Stimulated activated CD4-positive, alpha-beta T cell treated with anti-CD3 and anti-CD28 coated beads, Interleukin-12 subunit alpha, Interleukin-12 subunit beta, amount 100 ng/mL, for 24 hours (primary cell): ENCODE results near the gene GRID2.

Experiments
- DNase-seq, 2 experiments: peaks; one replicate each; pipeline ENCODE4 v3.0.0-alpha.2; 2020; ENCODE audit warnings: low read depth in 2 of 2

GRID2 gene

DNA sequence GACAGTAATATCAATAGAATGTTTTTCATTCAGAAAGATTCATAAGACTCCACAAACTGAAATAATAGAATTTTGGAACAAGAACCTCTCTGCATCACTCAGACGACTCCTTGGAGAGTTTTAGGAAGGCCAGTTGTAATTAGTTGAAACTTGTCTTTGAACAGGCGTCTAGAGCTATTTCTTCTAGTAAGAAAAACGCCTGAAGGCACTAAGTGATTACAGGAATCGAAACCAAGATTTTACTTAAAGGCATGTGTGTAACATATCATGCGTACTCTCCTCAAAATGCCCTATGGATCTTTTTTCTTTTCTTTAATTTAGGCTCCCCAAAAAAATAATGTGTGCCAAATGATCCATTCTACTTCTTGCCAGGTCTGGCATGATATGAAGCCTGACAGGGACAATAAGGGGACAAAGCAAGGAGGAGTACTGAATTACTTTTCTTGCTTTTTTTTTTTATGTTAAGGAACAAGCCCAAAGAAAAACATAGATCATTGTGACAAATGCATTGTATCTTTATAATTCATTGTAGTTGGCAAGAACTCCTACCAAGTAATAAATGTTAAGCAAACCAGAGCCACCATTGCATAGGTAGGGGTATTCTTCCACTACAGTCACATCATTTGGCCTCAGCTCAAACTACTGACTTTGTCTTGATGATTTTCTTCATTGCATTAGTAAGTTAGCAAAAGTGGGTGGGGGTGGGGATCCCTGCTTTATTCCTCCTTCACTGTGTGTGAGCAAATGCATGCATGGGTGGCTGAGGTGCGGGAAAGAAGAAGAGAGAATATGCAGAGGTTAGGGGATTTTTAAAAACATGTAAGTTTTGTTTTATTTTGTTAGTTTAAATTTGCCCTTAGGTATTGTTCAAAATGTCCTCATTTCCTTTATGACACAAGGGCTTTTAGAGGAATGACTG lies 1444.9 kb downstream of the GRID2 start:
- DNase-seq, result no peak

DNA sequence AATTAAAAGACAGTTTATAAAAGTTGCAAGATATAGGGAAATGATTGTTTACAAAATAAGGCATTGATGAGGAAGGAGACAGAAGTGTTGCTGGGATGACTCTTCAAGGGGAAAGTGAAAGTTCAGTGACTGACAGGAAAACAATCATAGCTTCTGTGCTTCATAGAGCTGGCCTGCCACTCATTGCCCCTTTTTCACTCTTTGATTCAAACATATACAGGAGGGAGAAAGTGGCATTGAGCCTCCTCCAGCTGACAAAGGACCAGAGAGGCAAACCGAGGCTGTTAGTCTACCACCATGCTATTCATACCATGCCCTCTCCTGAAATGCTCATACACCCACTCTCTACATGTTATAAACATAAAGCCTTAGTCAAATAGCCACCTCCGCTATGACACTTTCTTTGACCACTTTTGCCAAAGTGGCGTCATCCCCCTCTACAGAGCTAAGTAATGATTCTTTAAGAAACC lies 1445.6 kb downstream of the GRID2 start:
- no peak for DNase-seq

DNA sequence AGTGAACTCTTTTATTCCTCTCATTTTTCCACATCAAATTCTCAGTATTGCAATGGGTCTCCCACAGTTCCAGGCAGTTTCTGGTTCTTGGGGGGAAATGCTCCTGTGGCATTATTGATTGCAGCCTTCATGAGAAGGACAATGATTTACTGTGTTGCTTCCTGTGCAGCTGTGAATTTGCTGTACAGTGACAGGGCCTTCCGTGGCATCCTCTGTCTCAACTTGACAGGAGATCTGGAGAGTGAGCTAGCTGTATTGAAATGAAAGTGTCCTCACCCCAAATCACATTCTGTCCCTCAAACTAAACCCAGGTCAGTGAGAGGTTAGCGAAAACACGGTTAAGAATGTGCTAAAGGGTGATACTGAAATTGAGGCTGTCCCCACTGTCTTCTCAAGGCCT lies 1447.6 kb downstream of the GRID2 start:
- DNase-seq, result no peak

DNA sequence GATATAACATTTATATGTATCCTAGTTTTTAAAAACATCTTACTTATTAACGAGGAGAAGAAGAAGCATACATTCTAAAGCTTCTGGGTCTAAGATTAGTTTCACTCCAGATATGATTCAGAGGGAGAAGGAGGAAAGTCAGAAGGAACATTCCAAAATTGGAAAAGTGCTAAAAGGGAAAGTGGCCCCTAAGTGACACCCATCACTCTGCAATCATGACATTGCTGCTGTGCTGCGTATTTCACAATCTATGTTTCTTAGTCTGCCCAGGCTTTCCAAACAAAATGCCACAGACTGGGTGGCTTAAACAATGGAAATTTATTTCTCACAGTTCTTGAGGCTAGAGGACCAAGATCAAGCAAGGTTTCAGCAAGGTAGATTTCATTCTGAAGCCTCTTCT lies 1452.3 kb downstream of the GRID2 start:
- DNase-seq, result no peak

DNA sequence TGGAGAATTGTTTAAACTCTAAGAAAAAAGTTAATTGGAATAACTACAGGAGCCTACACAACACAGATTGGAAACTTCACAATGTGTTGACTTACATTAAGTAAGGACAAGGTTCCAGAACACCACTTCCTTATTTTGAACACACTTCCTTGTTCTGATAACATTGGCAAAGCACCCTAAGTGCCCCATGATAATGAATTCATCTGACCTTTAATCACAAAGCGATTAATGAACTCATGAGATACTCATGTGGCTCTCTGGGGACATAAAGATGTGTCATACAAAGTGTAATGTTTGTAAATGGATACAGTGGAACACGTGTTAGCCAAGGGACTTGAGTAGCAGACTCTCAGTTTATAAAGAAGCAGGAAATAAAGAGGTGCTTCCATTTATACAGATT lies 1455.7 kb downstream of the GRID2 start:
- DNase-seq, result no peak

DNA sequence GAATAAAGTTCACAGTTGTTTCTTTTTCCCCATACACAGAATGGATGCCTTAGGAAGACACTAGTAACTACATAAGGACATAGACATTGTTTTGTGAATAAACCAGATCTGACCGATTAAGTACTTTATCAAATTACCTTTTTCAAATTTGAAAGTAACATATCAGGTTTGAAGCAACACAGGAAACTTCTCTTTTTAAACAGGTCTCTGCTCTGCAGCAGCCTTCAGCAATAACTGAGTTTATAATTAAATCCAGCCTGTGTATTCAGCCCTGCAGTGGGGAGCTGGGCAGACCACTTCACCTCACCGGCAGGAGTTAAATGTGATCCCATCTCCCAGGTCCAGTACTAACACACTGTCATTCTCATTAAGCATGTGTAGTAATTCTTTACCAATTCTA lies 1456.5 kb downstream of the GRID2 start:
- DNase-seq, result no peak

DNA sequence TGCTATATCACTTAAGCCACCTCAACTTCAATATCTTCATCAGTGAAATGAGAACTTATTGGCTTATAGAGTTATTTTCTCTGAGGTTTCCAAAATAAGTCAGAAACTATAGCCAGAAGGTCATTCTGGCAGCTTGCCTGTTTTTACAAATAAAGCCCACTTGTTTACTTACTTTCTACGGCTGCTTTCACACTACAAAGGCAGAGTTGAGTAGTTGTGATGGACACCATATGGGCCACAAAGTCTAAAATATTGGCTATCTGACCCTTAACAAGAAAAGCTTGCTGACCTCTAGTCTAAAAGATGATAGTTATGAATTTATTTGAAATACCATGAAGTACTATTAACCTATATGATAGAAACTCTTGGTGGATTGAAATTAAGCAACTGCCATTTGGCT lies 1457.5 kb downstream of the GRID2 start:
- DNase-seq, result no peak

DNA sequence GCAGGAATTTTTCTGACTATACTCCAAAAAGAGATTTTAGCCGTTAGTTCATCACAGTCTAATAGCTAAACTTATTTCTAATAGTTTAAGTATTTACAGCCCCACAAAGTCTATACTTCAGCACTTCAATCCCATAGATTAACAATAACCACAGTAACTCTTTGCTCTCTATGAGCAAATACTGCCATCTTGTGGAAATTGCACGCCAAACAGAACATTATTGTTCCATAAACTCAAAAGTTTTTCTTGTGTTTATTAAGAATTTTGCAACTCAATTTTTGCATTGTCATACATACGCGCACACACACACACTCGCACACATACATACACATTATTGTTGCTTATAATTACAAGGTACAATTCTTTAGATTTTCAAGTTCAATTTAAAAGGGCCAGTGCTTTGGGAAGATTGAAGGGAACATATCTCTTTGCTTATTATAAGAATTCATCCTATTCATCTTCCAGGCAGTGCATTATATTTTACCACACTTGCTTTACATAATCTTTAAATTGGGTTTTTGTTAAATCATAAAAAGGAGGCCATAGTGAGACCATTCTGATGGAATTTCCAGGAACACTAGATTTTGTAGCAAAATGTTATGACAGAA lies 1461.0 kb downstream of the GRID2 start:
- DNase-seq, result no peak

DNA sequence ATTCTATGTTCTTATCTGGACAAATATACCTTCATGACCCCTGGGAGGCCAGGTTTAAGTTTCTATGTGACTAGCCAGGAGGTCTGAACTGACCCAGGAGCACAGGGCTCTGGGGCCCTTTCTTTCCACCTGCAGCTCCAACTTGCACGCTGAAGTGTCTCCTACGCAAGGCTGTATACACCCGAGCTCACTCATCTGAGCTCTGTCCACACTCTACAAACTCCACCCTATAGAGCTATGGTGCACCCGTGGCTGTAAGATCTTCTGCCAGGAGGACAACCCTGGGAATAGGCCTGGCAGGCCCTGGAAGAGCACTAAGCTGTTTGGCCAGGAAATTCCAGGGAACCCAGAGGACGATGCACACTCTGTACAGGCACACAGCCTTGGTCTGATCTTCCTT lies 1464.2 kb downstream of the GRID2 start:
- no peak for DNase-seq

DNA sequence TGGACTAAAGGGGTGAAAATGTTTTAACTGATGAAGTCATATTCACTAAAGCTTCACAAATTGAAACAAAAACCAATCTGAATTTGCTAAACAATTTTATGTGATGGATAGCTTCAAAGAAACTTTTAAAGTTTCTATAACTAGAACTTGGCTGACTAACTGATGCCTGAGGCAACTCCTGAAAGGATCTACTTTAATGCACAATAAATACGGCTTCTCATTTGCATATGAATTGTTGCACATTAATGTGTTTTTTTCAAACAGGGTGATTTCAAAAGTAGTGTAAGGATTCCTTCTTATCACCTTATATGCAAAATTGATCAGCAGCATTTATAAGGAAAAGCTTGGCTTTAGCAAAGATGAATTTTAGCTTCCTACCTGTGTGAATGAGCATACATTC lies 1466.4 kb downstream of the GRID2 start:
- DNase-seq, result no peak

DNA sequence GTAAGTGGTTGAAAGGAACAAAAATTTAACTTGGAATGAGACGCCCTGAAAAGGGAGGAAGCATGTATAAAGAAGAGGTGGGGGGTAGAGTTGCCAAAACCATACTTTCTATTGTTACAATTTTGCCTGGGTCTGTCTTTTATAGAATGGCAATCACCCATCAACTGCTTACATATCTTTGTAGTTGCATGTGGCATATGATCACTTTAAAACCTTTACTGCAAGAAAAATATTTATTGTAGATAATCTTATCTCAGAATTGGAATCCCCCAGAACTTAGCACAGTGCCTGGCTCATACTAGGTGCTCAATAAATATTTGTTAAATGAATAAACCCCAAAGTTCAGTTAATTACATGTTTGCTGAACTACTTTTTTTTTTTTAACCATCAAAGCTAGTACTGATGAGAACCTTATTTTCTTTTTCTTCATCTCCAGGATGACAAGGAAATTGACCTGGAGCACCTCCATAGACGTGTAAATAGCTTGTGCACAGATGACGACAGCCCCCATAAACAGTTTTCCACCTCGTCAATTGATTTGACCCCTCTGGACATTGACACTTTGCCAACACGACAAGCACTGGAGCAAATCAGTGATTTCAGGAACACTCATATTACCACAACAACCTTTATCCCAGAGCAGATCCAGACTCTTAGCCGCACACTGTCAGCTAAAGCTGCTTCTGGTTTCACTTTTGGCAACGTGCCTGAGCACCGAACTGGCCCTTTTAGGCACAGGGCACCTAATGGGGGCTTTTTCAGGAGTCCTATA lies 1468.1 kb downstream of the GRID2 start:
- DNase-seq, result no peak

DNA sequence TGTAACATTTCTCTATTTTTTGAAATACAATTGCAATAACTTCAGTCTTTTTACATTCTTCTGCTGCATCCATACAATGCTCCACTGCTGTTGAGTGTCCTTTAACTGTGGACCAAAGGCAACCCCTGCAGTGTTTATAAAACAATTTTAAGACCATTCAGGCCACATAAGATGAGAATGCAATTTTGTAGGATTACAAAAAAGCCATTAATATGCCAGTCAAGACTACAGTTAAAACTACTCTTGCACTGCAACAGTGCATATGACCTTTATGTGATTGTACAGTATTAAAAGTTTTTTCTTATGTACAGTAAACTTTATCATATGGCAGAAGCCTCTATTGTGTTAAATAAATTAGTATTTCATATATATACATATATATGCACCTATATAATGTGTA lies 1469.1 kb downstream of the GRID2 start:
- DNase-seq, result no peak

DNA sequence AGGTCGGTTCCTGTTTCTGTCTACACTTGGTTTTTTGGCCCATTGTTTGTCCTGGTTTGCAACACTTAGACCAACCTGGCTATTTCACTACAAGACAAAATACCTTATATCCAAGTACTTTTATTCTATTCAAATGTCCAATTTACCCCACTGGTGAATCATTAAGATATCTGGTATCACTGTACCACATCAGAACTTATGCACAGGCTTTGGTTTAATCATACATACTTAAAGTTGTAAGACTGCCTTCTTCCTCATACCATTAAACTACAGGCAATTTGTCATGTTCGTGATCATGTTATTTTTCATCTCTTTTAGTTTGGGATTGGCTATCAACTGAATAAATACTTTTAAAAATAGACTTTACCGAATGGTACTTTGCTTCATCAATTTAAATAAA lies 1471.8 kb downstream of the GRID2 start:
- DNase-seq, result no peak

DNA sequence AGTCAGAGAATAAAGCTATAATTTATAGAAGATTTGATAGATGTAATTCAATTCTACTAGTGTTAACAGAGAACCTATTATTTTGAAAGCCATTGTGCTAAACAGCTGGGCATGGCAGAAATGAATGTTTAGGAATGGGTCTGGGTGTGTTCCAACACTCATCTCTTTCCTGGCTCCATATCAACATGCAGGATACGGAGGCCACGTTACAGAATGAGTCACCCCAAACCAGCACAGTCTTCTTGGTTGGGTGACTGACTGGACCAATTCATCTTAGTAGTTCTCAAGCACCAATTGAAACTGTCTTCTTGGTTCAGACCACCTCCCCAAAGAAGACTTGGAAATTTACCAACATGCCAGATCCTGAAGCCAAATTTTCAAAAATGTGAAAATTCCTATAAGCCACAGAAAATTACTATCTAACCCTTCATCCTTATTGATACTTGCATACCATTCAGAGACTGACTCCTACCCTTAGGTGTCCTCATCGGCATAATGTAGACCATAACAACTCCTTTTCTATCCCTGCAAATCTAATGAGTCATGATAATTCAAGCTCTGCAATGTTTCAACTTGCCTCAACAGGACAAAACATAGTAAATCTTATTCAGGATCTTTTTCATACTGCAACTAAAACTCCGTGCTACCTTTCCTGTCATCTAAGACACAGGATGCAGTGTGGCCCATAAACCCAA lies 1472.8 kb downstream of the GRID2 start:
- no peak for DNase-seq

DNA sequence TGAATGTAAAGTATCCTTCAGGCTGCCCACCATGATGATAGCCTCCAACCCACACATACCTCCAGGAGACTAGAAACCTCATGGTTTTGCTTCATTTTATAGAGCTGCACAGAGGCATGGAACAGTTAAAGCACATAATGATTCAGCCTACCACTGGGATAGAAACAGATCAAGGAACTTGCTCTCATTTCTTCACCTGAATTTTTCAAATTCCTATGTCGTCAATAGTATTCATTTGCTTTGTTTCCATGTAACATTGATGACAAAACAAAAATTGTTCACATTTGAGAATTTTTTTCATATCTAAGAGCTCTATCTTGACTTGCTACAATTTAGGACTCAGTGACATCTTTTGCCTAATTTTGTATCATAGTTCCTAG lies 1473.3 kb downstream of the GRID2 start:
- DNase-seq, result no peak

DNA sequence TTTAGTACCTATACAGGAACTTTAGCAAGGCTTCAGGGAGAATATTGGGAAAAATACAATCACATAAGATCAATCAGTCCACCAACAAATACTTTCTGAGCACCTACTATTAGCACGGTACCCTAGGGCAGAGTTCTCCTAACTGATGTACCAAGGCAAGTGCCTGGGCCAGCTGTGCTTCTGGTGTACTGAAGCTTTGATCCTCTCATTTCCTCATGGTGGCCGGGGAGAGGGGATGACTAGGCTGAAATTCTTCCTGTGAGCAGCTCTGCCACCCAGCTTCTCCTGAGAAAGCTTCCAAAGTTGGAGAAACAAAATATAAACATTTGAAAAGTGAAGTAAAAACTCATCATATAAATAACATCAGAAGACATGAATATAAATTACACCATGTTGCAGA lies 1475.5 kb downstream of the GRID2 start:
- DNase-seq, result no peak

DNA sequence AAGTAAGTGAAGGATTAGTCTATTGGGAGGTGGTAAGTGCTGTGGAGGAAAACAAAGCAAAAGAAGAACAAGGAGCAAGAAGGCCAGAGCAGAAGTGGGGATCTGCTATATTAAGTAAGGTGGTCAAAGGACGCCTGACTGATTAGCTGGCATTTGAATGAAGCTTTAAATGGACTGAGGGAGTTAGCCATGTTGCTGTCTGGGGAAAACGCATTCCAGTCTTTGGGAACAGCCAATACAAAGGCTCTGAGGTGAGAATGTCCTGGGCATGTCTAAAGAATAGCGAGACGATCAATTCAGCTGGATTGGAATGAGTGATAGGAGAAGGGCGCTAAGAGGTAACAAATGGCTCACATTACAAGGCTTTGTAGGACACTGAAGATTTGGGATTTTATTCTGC lies 1476.3 kb downstream of the GRID2 start:
- DNase-seq, result no peak

DNA sequence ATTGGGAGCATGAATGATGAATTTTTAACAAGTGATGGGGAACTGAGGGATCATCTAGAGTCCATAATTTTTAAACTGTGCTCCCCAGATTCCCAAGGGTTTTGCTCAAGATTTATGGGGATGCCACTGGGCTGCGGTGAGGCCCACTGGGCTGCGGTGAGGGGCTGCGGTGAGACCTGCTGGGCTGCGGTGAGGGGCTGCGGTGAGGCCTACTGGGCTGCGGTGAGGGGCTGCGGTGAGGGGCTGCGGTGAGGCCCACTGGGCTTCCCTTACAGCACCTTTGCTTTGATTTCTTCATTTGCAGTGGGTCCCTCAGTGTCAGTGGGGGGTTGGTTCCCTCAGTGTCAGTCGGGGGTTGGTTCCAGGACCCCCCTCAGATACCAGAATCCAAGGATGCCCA lies 1477.4 kb downstream of the GRID2 start:
- no peak for DNase-seq

DNA sequence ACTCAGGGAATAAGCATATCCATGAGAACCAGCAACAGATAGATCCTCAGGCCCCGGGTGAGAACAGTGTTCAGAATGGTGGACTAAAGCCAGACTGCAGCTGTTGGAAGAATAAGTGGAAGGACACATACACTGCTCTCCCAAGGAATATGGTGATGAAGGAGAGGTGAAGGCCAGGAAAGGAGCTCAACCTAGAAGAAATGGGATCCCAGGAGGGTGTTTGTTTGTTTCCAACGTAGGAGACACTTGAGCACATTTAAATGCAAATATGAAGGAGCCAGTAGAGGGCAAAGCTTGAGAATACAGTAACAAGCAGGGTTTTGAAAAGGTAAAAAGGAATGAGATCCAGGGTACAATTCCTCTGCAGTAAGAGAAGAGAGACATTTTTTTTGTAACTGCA lies 1482.4 kb downstream of the GRID2 start:
- no peak for DNase-seq

DNA sequence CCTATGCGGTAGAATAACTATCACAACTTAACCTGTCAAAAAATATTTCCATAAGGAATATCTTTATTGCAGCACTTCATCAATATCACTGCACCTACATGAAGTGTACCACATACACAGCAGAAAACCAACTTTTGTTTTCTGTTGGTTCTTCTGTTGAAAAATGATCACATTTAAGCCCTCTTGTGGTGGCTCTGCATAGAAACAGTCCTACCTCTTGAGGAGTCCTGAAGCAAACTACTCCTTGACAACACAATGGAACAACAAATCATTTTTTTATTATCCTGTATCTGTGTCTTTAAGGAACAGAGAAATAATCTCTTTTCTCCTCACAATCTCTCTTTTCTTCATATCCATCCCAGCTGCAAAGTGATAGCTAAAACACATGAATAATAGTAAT lies 1484.9 kb downstream of the GRID2 start:
- DNase-seq, result no peak

DNA sequence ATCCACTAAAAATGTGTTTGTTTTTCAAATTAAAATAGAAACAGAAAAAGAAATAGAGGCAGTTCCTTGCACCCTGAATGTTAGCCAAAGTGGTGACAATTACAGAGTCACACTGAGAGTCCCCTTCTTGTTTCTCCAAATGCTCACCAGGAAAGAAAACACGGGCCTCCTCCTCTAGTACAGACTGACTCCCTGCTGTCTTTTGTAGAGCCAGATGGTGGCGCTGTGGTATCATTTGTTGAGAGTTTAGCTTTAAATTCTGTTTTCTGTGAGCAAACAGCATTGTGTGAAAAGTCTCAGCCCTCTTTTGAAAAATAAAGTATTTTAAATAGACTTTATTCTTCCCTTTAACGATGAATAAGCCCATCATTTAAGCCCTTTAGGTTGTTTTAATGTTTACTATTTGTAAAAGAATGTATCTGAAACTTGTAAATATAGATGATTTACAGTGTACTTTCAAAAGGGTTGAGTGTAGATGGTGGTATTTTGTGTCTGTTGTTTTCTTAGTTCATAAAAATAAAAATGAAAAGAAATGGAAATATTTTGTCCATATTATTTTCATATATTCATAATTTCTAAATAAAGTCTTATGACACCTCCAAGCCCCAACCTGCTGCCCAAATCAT lies 1487.9 kb downstream of the GRID2 start:
- peak in 1 of 2 experiments; percentile 11 for DNase-seq

DNA sequence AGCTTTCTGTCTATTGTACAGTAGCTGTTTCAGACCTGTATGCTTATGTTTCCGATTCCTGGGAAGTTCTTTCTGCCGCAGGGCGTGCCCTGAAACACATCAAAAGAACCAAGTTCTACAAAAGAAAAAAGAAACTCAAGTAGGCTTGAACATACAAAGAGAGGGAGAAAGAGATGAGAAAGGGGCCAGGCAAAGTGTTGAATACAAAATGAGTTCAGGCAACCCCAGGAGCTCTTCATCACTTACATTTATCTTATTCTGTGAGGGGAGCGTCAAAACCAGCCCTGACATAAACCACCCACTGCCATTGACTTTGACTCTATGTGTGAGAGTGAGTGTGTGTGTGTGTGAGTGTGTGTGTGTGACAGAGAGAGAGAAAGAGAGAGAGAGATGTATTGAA lies 1498.3 kb downstream of the GRID2 start:
- no peak for DNase-seq
